GM12874 (cell line): ENCODE results near the gene INO80E.

Experiments
- TF ChIP-seq, protein P1 (sequence below): IDR thresholded peaks from 2 replicates; pipeline ENCODE4 v1.5.1; 2011; ENCODE audit warnings: low read depth, mild to moderate bottlenecking, control low read depth, low read length, moderate library complexity; ENCODE audit not compliant: insufficient read depth

The INO80E gene

GRCh38 chr16:29961479-29962343 is 34.3 kb upstream of the INO80E start, which contains the start of gene TMEM219:
Gene TMEM219 (plus strand): TSS chr16:29962079. CDS start chr16:29963144, 1,065 bp downstream.
- TF ChIP-seq, protein P1, sequence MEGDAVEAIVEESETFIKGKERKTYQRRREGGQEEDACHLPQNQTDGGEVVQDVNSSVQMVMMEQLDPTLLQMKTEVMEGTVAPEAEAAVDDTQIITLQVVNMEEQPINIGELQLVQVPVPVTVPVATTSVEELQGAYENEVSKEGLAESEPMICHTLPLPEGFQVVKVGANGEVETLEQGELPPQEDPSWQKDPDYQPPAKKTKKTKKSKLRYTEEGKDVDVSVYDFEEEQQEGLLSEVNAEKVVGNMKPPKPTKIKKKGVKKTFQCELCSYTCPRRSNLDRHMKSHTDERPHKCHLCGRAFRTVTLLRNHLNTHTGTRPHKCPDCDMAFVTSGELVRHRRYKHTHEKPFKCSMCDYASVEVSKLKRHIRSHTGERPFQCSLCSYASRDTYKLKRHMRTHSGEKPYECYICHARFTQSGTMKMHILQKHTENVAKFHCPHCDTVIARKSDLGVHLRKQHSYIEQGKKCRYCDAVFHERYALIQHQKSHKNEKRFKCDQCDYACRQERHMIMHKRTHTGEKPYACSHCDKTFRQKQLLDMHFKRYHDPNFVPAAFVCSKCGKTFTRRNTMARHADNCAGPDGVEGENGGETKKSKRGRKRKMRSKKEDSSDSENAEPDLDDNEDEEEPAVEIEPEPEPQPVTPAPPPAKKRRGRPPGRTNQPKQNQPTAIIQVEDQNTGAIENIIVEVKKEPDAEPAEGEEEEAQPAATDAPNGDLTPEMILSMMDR: no peak

DNA sequence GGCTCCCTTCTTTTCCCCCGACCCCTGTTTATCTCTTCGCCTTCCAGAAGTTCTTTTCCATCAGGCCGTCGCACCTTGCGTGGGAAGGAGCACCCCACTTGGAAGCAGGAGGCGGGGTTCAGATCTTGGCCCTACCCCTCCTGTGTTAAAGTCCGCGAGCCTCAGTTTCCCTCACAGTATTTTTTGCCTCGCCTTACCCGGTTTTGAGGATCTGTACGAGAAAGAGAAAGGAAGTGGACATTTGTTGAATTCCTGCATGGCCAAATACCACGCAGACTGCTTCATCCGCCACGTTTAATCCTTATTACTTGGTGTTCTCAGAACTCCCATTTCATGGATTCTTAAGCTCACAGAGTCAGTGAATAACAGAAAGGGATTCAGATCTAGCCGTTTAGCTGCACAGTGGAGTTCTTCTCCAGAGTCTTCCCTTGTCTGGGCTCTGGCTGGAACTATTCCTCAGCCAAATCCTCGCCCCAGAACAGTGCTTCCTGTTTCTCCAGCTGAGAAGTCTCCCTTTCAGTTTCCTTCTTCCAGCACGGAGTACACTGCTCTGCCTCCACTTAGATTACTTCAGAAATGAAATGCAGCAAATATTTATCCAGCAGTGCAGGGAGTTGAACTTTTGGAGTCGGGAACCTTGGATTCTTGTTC is 33.6 kb upstream of the INO80E start:
- TF ChIP-seq, protein P1: no peak

GRCh38 chr16:29963021-29963743 is 32.9 kb upstream of the INO80E start:
- TF ChIP-seq, protein P1: no peak

DNA sequence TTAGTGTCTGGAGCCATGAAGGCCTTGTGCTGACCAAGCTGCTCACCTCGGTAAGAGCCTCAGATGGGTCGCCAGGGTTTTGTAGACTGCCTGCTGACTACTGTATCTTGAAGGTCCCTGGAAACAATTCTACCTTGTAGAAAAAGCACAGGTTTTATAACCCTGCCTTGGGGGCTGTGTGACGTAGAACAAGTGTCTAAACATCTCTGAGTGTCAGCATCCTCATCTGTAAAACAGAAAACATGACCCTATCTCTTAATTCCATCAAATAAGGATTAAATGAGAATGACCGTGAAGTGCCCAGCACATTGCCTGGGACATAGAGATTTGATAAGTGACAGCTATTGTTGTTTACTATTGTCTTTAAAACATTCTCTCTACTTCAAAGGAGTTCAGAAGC is 27.8 kb upstream of the INO80E start:
- TF ChIP-seq, protein P1: no peak

DNA sequence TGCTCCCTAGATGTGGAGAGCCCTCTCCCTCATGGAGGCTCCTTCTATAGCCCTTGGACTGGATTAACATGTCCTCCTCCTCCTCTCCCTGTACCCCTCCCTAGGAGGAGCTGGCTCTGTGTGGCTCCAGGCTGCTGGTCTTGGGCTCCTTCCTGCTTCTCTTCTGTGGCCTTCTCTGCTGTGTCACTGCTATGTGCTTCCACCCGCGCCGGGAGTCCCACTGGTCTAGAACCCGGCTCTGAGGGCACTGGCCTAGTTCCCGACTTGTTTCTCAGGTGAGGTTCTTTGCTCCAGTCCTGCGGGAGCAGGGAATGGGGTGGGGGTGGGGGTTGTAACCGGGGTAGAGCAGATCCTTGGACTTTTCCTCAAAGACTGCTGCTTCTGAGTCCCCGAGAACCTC is 24.7 kb upstream of the INO80E start:
- TF ChIP-seq, protein P1: no peak

DNA sequence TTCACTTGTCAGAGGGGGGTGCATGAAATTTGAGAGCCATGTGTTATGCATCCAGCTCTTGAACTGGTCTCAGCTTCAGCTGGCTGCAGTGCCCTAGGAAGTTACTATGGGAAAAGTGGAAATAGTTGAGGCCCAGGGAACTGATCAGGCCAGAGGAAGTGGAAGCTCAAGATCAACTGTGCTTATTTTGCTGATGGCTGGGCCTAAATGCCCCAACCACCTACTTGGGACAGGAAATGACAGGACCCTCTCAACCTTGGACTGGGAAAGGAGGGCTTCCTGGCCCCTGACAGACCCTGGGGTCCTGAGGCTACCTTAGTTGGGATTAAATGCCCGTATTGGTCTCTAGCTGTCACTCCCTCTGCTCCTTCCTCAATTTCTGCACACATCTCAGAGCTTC is 23.5 kb upstream of the INO80E start:
- TF ChIP-seq, protein P1: no peak

- TF ChIP-seq, protein P1: no peak
Measured at GRCh38 chr16:29972992-29973383, 23.1 kb upstream of the INO80E start.
